Esophagus (tissue), 2 donors: ENCODE data around the gene BUD13. TPM values are rescaled to one million over a fixed set of nuclear protein-coding genes. Genes with fewer than 3 reads are reported as not detected.

Experiments
- H3K27ac ChIP-seq, 2 donors: one replicate each; pipeline ENCODE4 v1.5.1; 2013; ENCODE audit warnings: low read depth in 2 of 2, mild to moderate bottlenecking in 2 of 2, inconsistent platforms in 1 of 2, low read length in 1 of 2, moderate library complexity in 1 of 2
- H3K27me3 ChIP-seq, 2 donors: one replicate each; pipeline ENCODE4 v1.6.1; 2013; ENCODE audit warnings: low read length in 2 of 2, control low read depth in 1 of 2, mild to moderate bottlenecking in 1 of 2; ENCODE audit not compliant: insufficient read depth in 2 of 2, control insufficient read depth in 1 of 2
- H3K36me3 ChIP-seq, 2 donors: one replicate each; pipeline ENCODE4 v1.6.1; 2013; ENCODE audit warnings: low read length in 1 of 2; ENCODE audit not compliant: control insufficient read depth in 2 of 2, insufficient read depth in 2 of 2
- H3K4me1 ChIP-seq, 2 donors: one replicate each; pipeline ENCODE4 v1.6.1; 2013; ENCODE audit warnings: low read length in 1 of 2; ENCODE audit not compliant: control insufficient read depth in 2 of 2, insufficient read depth in 2 of 2
- H3K4me3 ChIP-seq, 2 donors: one replicate each; pipeline ENCODE4 v1.5.1; 2013; ENCODE audit warnings: low read length in 2 of 2, mild to moderate bottlenecking in 2 of 2, low read depth in 1 of 2, moderate library complexity in 1 of 2
- H3K9me3 ChIP-seq, 2 donors: one replicate each; pipeline ENCODE4 v1.6.1; 2013; ENCODE audit warnings: mild to moderate bottlenecking in 2 of 2, low read depth in 1 of 2, low read length in 1 of 2, moderate library complexity in 1 of 2; ENCODE audit not compliant: control insufficient read depth in 2 of 2, insufficient read depth in 1 of 2
- WGBS, 2 donors: extraction: QIAGEN DNeasy Blood & Tissue Kit; methylation state at CpG; one replicate each; pipeline ENCODE4 v1.1.7; 2013; 5-methylcytosine and 5-hydroxymethylcytosine counted together
- polyA plus RNA-seq, 2 donors: library from polyadenylated mRNA; stranded (reverse); fragments of 200-250 nt; gene quantifications; one replicate each; pipeline ENCODE4 v1.2.3, GENCODE V29; 2013
- donor health status: healthy with polysubstance abuse.
- donor health status: Bipolar disorder and iron deficiency.

Gene BUD13
- polyA plus RNA-seq, 2 donors, result 9.6 to 11.4 TPM

DNA sequence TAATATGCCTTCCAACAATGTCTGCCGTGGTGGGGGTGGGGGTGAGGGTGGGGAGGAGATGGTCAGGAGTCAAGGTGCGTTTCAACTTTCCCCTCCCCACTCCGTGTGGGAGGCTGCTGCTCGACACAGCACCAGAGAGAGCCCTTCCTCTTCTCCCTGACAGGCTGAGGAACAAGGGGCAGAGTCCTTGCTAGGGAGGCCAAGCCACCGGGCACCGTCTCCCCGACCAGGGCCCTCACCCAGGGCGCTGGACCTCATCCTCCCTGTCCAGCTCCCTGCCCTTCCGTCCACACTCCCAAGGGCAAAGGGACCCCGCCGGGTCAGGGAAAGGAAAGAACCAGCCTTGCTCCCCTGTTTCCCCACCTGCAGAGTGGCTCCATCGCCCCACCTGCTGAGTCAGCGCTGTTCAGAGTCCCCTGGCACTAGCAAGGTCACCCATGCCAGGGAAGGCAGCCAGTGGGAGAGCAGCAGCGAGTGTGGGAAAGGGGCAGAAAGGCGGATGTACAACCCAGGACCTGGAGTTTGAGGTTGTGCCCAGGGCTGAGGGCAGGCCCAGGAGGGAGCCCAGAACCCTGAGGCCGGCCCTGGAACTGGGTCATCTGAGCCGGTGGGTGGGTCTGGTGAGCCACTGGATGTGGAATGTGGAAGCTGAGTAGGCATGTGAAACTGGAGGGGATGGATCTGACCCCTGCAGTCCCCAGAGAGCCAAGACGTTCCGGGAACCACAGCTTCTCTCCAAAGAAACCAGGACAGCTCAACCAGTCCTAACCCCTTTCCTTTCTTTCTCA is 47.2 kb downstream of the BUD13 start:
- H3K36me3 ChIP-seq, result no peaks in the 10 kb centered on the region
- 62 to 67% methylated on average over 19 of the region's 19 CpGs for WGBS, 2 donors
- H3K27me3 ChIP-seq, result peaks cover 2 to 14% of the 10 kb centered on the region in 2 donors
- no peaks in the 10 kb centered on the region for H3K4me1 ChIP-seq
- H3K27ac ChIP-seq, result no peak overlapping the region
- H3K4me3 ChIP-seq, result no peak overlapping the region
- no peaks in the 10 kb centered on the region for H3K9me3 ChIP-seq

DNA sequence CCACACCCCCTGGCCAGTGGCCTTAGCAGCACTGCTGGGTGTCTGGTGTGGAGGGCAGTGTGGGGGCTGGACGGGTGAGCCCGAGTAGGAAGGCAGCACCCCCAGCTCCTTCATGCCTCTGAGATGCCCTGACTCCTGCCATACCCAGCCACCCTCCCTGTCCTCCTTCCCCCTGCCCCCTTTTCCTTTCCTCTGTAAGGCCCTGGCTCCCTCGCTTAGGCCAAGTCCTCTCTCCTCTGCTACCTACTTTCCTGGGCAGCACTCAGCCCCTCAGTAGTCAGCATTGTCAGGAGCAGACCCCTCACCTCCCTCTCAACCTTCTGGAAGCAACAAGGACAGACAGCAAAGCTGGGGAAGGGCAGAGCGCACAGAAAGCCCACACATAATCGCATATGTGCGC is 48.0 kb downstream of the BUD13 start:
- Histone ChIP-seq H3K9me3 (no peaks in the 10 kb centered on the region), H3K27me3 (peaks cover 2 to 14% of the 10 kb centered on the region in 2 donors), H3K36me3 (no peaks in the 10 kb centered on the region), H3K4me3 (no peak overlapping the region), H3K4me1 (no peaks in the 10 kb centered on the region), H3K27ac (no peak overlapping the region)
- 79 to 92% methylated on average over 4 to 6 of the region's 6 CpGs for WGBS, 2 donors

DNA sequence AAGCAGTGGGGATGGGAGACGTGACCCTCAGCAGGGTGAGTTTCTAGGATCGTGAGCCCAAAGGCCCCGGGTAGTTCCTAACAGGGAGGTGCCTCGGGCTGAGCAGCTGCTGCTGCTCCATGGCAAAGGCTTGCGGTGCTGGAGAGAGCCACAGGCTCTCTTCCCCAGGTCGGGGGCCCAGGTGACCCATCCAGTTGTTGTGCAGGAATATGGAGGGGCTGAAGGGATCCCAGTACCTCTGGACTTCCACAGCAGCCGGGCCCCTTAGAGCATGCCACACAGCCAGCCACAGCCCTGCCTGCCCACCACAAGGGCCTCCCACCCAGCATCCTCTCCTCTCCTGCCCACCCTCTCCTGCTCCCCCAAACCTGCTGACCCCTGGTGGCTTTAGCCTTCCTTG is 49.3 kb downstream of the BUD13 start:
- no peaks in the 10 kb centered on the region for H3K36me3 ChIP-seq
- no peaks in the 10 kb centered on the region for H3K4me1 ChIP-seq
- H3K4me3 ChIP-seq, result no peak overlapping the region
- 81 to 82% methylated on average over 7 of the region's 7 CpGs for WGBS, 2 donors
- H3K27ac ChIP-seq, result no peak overlapping the region
- H3K9me3 ChIP-seq, result no peaks in the 10 kb centered on the region
- H3K27me3 ChIP-seq, result peaks cover 2 to 14% of the 10 kb centered on the region in 2 donors

DNA sequence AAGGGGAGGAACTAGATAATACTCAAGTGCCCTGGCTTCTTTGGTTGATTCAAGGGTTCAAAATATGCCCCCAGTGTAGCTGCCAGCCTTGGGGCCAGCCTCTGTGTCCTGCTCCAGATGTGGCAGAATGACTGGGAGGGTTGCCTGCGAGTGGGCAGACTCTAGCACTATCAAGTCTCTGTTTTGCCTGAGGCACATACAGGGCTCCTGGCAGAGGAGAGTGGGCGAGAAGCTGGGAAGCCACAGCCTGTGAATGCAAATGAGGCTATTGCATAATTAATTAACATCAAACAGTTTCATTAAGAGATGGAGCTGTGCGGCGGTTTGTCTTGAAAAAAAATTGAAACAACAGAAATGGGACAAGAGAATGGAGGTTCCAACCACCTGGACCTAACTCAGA is 50.8 kb downstream of the BUD13 start:
- Histone ChIP-seq H3K4me1 (no peaks in the 10 kb centered on the region), H3K27ac (no peak overlapping the region)

DNA sequence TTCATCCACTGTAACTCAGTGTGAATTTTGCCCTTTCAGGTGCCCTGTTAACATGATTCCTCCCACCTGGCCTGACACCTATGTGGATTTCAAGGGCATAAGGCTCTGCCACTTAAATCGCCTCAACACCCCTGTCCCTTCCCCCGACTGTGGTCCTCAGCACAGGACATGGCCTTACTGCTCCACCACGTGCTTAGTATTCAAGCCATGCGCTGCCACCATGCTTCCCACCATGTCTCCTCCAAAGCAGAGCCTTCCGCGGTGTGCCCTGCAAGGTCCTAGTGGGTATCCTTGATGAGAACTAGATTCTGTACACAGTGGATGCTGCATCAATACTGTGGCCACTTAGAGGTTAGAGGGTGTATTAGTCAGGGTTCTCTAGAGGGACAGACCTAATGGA is 51.9 kb downstream of the BUD13 start:
- Histone ChIP-seq H3K36me3 (no peaks in the 10 kb centered on the region), H3K9me3 (no peaks in the 10 kb centered on the region), H3K27ac (no peak overlapping the region), H3K4me1 (no peaks in the 10 kb centered on the region), H3K4me3 (no peak overlapping the region), H3K27me3 (peaks cover 0 to 8% of the 10 kb centered on the region in 2 donors)
- 93 to 95% methylated on average over 6 of the region's 6 CpGs for WGBS, 2 donors

More for the DNA sequence above, 50.8 kb downstream of the BUD13 start:
- H3K36me3 ChIP-seq, result no peaks in the 10 kb centered on the region
- no peaks in the 10 kb centered on the region for H3K9me3 ChIP-seq
- H3K4me3 ChIP-seq, result no peak overlapping the region
- WGBS, 2 donors, result 79 to 86% methylated on average over 4 of the region's 4 CpGs
- H3K27me3 ChIP-seq, result peaks cover 2 to 14% of the 10 kb centered on the region in 2 donors

DNA sequence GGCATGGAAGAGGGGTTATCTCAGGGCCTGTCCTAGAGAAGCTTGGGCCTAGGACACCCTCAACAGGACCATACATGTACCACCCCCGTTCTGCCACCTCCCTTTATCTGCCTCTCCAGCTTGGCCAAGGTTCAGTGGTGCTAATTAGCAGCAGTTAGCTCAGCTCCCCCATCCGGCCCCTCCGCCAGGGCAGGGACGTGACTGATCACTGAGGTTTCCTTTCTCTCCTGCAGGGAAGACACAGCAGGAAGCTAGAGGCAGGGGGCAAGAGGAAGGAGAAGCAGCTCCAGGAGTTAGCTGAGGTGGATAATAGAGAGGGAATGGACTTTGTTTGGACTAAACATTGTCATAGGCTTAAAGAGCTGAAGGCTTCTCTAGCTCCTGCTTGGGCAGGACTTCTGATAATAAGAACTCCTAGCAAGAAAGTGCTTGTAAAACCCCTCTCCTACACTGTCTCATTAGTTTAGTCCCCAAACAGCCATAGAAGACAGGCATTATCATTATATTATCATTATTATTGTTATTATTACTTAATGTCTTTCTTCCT is 53.8 kb downstream of the BUD13 start:
- Histone ChIP-seq H3K36me3 (no peaks in the 10 kb centered on the region), H3K27ac (no peak overlapping the region), H3K9me3 (no peaks in the 10 kb centered on the region), H3K4me1 (no peaks in the 10 kb centered on the region), H3K4me3 (no peak overlapping the region), H3K27me3 (peaks cover 0 to 8% of the 10 kb centered on the region in 2 donors)
- 72 to 74% methylated on average over 4 of the region's 4 CpGs for WGBS, 2 donors

DNA sequence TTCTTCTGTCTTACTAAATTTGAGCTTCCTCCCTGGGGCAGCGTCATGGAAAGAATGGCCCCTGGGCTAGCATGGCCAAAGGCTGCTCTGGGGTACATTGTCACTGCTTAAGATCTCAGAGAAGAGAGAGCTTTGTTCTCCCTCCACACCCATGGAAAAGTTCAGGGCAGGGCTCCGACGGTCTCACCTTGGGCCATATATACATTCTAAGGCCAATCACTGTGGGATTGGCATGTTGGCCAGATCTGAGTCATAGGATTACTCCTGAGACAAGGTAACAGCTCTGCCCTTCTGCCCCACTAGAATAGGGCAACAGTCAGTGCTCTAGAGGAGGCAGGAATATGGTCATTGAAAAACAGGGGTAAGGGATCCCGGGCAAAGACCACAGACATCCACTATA is 56.2 kb downstream of the BUD13 start:
- 75 to 80% methylated on average over 4 of the region's 4 CpGs for WGBS, 2 donors
- H3K27me3 ChIP-seq, result peaks cover 2 to 6% of the 10 kb centered on the region in 2 donors

DNA sequence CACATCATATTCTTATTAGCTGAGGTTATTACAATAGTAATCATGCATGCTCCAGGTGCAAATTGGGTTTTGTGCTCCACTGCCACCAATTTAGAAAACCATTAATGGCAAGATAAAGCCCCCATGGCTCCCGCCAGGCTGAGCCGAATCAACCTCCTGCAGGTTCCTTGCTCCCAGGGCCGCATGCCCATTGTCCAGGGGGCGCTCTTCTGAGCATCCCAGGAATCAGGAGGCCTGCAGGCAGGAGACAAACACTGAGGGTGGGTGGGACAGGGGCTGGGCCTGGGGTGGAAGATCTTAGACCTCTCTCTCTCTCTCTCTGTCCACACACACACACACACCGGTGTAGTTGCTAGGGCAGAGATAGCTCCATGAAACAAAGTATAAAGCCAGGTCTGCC is 57.4 kb downstream of the BUD13 start:
- no peaks in the 10 kb centered on the region for H3K36me3 ChIP-seq
- H3K4me3 ChIP-seq, result no peak overlapping the region
- H3K9me3 ChIP-seq, result no peaks in the 10 kb centered on the region
- H3K27me3 ChIP-seq, result peaks cover 3% of the 10 kb centered on the region in 2 donors
- H3K27ac ChIP-seq, result no peak overlapping the region
- 89 to 91% methylated on average over 5 of the region's 5 CpGs for WGBS, 2 donors
- no peaks in the 10 kb centered on the region for H3K4me1 ChIP-seq

More for the DNA sequence above, 56.2 kb downstream of the BUD13 start:
- no peaks in the 10 kb centered on the region for H3K4me1 ChIP-seq
- no peaks in the 10 kb centered on the region for H3K36me3 ChIP-seq
- no peak overlapping the region for H3K27ac ChIP-seq
- H3K9me3 ChIP-seq, result no peaks in the 10 kb centered on the region
- no peak overlapping the region for H3K4me3 ChIP-seq

DNA sequence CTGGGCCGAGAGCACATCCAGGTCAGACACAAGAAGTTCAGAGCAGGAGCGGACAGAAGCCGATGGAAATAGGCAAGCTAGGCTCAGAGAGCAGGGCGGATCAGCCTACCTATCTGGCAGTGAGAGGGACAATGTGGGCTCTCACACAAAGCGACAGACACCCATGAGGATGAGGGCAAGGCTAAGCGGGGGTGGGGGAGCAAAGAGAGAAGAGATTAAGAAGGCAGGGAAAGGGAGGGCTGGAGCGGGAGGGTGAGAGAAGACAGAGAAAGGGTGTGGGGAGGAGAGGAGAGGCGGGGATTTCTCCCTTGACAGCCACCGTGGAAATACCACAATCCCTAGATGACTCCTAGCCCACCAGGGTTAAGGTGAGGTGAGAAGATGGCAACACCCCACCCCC is 57.9 kb downstream of the BUD13 start:
- H3K27me3 ChIP-seq, result peaks cover 3 to 6% of the 10 kb centered on the region in 2 donors
- H3K9me3 ChIP-seq, result no peaks in the 10 kb centered on the region
- no peak overlapping the region for H3K27ac ChIP-seq
- H3K36me3 ChIP-seq, result no peaks in the 10 kb centered on the region
- 90 to 94% methylated on average over 9 of the region's 9 CpGs for WGBS, 2 donors
- no peak overlapping the region for H3K4me3 ChIP-seq
- H3K4me1 ChIP-seq, result no peaks in the 10 kb centered on the region

DNA sequence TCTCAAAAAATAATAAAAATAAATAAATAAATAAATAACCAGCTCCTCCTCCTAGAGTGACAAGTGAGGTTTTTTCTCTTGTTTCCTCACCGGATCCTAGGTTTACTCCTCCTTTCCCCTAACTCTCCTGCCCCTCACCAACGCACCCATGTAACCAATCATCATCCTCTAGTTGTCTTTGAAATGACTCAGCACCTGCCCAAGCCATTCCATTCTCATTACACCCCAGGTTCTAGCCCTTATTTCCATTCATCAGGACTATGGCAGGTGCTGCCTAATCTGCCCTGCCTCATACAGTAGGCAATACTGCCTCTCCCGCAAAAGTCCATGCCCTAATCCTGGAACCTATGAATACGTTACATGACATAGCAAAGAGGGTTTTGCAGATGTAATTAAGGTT is 60.4 kb downstream of the BUD13 start:
- Histone ChIP-seq H3K9me3 (no peaks in the 10 kb centered on the region), H3K36me3 (no peaks in the 10 kb centered on the region), H3K27ac (no peak overlapping the region), H3K4me1 (peaks cover under 1% of the 10 kb centered on the region in 2 donors), H3K4me3 (no peak overlapping the region), H3K27me3 (peaks cover 3 to 6% of the 10 kb centered on the region in 2 donors)
- WGBS, 2 donors, result 75 to 86% methylated on average over 4 of the region's 4 CpGs
